Chondrocyte (in vitro differentiated cells): ENCODE results near the gene GP1BB. TPM values are rescaled to one million over a fixed set of nuclear protein-coding genes. Genes with fewer than 3 reads are reported as not detected.
"Not testable (repeated sequence)": the region's sequence is repeated elsewhere in the genome, so short reads cannot be mapped to it uniquely, and the experiment has no call there.

Experiments used
- DNase-seq: peaks from one replicate; pipeline ENCODE4 v3.0.0; 2021; ENCODE audit warnings: mixed read lengths, low spot score
- H3K27ac Mint-ChIP-seq: one replicate; pipeline ENCODE4 v1.8.0; 2021; ENCODE audit warnings: mild to moderate bottlenecking, moderate library complexity, mixed read lengths; ENCODE audit not compliant: unreplicated experiment
- H3K27me3 Mint-ChIP-seq: 2 replicates; pipeline ENCODE4 v1.8.0; 2021; ENCODE audit warnings: low read depth, mixed read lengths
- H3K36me3 Mint-ChIP-seq: 2 replicates; pipeline ENCODE4 v1.8.0; 2021; ENCODE audit warnings: low read depth, mixed read lengths
- H3K4me1 Mint-ChIP-seq: 2 replicates; pipeline ENCODE4 v1.8.0; 2021; ENCODE audit warnings: low read depth, mild to moderate bottlenecking, mixed read lengths
- H3K4me3 Mint-ChIP-seq: one replicate; pipeline ENCODE4 v1.8.0; 2021; ENCODE audit warnings: mild to moderate bottlenecking, moderate library complexity, mixed read lengths; ENCODE audit not compliant: unreplicated experiment
- H3K9me3 Mint-ChIP-seq: 2 replicates; pipeline ENCODE4 v1.8.0; 2021; ENCODE audit warnings: low read depth, mixed read lengths
- total RNA-seq: library from RNA; stranded (reverse); gene quantifications from 3 replicates; pipeline ENCODE4 v1.2.1, GENCODE V29; 2021
- TF ChIP-seq, protein P1 (sequence below): fragments of 200-600 bp; sonication (generic); IDR thresholded peaks from 2 replicates; pipeline ENCODE4 v1.5.0; 2021; ENCODE audit warnings: antibody characterized with exemption, mild to moderate bottlenecking, moderate library complexity

Gene GP1BB
- total RNA-seq, 1 donor from 2014 or later: 56.0 TPM

GRCh38 chr22:19691721-19692341 is 31.5 kb upstream of the GP1BB start:
- peak; percentile 68 for DNase-seq
- H3K4me3 Mint-ChIP-seq: peak overlapping the region; percentile 68

GRCh38 chr22:19693581-19693980 is 29.8 kb upstream of the GP1BB start:
- H3K9me3 Mint-ChIP-seq: no peaks in the 10 kb centered on the region
- H3K27me3 Mint-ChIP-seq: no peaks in the 10 kb centered on the region
- TF ChIP-seq, protein P1, sequence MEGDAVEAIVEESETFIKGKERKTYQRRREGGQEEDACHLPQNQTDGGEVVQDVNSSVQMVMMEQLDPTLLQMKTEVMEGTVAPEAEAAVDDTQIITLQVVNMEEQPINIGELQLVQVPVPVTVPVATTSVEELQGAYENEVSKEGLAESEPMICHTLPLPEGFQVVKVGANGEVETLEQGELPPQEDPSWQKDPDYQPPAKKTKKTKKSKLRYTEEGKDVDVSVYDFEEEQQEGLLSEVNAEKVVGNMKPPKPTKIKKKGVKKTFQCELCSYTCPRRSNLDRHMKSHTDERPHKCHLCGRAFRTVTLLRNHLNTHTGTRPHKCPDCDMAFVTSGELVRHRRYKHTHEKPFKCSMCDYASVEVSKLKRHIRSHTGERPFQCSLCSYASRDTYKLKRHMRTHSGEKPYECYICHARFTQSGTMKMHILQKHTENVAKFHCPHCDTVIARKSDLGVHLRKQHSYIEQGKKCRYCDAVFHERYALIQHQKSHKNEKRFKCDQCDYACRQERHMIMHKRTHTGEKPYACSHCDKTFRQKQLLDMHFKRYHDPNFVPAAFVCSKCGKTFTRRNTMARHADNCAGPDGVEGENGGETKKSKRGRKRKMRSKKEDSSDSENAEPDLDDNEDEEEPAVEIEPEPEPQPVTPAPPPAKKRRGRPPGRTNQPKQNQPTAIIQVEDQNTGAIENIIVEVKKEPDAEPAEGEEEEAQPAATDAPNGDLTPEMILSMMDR: no peak
- no peaks in the 10 kb centered on the region for H3K36me3 Mint-ChIP-seq
- H3K27ac Mint-ChIP-seq: no peak overlapping the region
- H3K4me3 Mint-ChIP-seq: no peak overlapping the region
- DNase-seq: peak; percentile 74
- peaks cover 31% of the 10 kb centered on the region for H3K4me1 Mint-ChIP-seq

More at GRCh38 chr22:19691721-19692341, 31.5 kb upstream of the GP1BB start:
- TF ChIP-seq, protein P1: no peak
- H3K36me3 Mint-ChIP-seq: no peaks in the 10 kb centered on the region
- H3K4me1 Mint-ChIP-seq: peaks cover 31% of the 10 kb centered on the region
- no peaks in the 10 kb centered on the region for H3K27me3 Mint-ChIP-seq
- peak overlapping the region; percentile 97 for H3K27ac Mint-ChIP-seq
- H3K9me3 Mint-ChIP-seq: no peaks in the 10 kb centered on the region

DNA sequence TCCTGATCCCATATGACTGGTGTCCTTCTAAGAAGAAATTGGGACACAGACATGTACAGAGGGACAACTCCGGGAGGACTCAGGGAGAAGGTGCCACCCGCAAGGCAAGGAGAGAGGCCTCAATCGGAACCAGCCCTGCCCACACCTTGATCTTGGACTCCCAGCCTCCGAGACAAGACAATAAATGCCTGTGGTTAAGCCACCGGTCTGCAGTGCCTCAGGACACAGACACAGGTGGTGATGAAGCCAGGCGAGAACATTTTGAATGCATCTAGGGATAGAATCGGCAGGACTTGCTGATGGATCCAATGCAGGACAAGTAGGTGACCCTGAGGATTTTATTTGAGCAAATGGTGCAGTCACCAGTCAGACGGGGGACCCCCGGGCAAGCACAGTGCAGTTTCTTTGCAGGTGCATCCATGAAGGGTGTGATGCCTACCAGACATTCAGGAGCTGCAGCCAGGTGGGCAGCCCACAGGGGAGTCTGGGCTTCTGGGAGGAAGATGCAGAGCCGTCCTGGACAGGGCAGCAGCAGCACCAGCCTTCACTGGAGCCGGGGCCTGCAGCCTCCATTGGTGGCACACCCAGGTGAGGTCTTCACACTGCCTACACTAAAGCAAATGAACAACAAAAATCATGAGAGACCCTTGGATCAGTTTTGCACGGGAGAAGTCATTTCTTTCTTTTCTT is 29.2 kb upstream of the GP1BB start:
- H3K4me1 Mint-ChIP-seq: peaks cover 31% of the 10 kb centered on the region
- no peaks in the 10 kb centered on the region for H3K9me3 Mint-ChIP-seq
- no peak overlapping the region for H3K4me3 Mint-ChIP-seq
- DNase-seq: peak; percentile 75
- TF ChIP-seq, protein P1: no peak
- H3K36me3 Mint-ChIP-seq: no peaks in the 10 kb centered on the region
- no peaks in the 10 kb centered on the region for H3K27me3 Mint-ChIP-seq
- H3K27ac Mint-ChIP-seq: no peak overlapping the region

DNA sequence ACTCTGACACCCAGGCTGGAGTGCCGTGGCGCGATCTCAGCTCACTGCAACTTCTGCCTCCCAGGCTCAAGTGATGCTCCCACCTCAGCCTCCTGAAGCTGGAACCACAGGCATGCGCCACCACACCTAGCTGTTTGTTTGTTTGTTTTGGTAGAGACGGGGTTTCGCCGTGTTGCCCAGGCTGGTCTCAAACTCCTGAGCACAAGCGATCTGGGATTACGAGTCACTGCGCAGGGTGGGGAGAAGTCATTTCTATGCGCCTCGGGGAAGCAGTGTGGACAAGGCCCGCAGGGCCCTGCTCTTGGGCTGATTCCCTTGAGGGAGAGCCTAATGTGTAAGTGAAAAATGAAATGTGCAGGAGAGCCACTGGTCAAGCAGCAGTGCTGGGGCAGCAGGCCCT is 28.6 kb upstream of the GP1BB start:
- TF ChIP-seq, protein P1: no peak
- peak; percentile 53 for DNase-seq
- Mint-ChIP-seq H3K9me3 (no peaks in the 10 kb centered on the region), H3K27ac (peak overlapping the region; percentile 1), H3K4me3 (no peak overlapping the region), H3K36me3 (no peaks in the 10 kb centered on the region), H3K27me3 (no peaks in the 10 kb centered on the region), H3K4me1 (peaks cover 30% of the 10 kb centered on the region)

GRCh38 chr22:19696504-19697276 is 26.6 kb upstream of the GP1BB start:
- Mint-ChIP-seq H3K36me3 (no peaks in the 10 kb centered on the region), H3K27me3 (no peaks in the 10 kb centered on the region), H3K27ac (peak overlapping the region; percentile 75), H3K9me3 (no peaks in the 10 kb centered on the region), H3K4me3 (no peak overlapping the region), H3K4me1 (peaks cover 16% of the 10 kb centered on the region)
- peak; percentile 49 for DNase-seq
- TF ChIP-seq, protein P1: no peak

- peak; percentile 5 for DNase-seq
- H3K36me3 Mint-ChIP-seq: not testable (repeated sequence)
Measured at GRCh38 chr22:19697871-19698270, 25.5 kb upstream of the GP1BB start.

More at GRCh38 chr22:19697871-19698270, 25.5 kb upstream of the GP1BB start:
- not testable (repeated sequence) for H3K27ac Mint-ChIP-seq, H3K27me3 Mint-ChIP-seq, H3K9me3 Mint-ChIP-seq, H3K4me3 Mint-ChIP-seq
- peaks cover 10% of the 10 kb centered on the region for H3K4me1 Mint-ChIP-seq
